Uterus (tissue), 2 donors: ENCODE data around the gene EXOC4.

Experiments used
- CTCF ChIP-seq, 4 experiments: fragments of 200-600 bp in 2 of 4; fragments of 450-650 bp in 2 of 4; sonication (generic) in 2 of 4; IDR thresholded peaks; one replicate each; pipeline ENCODE4 v1.5.1; 2016 to 2019; ENCODE audit warnings: antibody characterized with exemption in 4 of 4, mild to moderate bottlenecking in 2 of 4, moderate library complexity in 1 of 4
- POLR2A ChIP-seq, 2 donors: fragments of 450-650 bp; IDR thresholded peaks; one replicate each; pipeline ENCODE4 v1.6.1; 2016; ENCODE audit warnings: antibody characterized with exemption in 2 of 2, mild to moderate bottlenecking in 1 of 2, moderate library complexity in 1 of 2

DNA sequence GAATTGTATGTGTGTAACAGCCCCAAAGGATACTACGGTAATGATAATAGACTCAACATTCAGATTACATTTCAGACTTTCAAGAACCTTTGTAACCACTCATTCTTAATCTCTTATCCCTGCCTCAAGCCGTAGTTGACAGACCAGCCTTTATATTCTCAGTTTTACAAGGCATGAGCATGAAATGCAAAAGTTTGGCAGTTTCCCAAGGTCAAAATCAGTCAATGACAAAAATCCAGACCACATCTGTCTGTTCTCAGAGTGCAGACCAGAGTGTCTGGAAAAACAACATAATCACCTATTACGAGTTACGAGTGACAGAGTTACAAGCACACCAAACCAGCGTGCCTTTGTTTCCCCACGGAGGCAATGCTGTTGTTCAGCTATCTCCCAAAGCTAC is 695.7 kb downstream of the EXOC4 start:
- TF ChIP-seq CTCF (IDR thresholded peaks at IDR 0.05) = no peak
- no peak for TF ChIP-seq POLR2A (IDR thresholded peaks at IDR 0.05)
